Measurements from ENCODE around the gene CPB2.

- TF ChIP-seq CTCF (IDR thresholded peaks at IDR 0.05) (no peak), POLR2AphosphoS5 (IDR thresholded peaks at IDR 0.05; ENCODE audit: insufficient read depth in 1 of 2, low read depth in 1 of 2) (no peak), POLR2A (IDR thresholded peaks at IDR 0.05) (no peak)
Measured at GRCh38 chr13:46016216-46016615, 88.6 kb downstream of the CPB2 start.

All from vagina (tissue), 2 donors.